ENCODE results near the gene AXDND1.
"Not testable (repeated sequence)": the region's sequence is repeated elsewhere in the genome, so short reads cannot be mapped to it uniquely, and the experiment has no call there.

Gene AXDND1

GRCh38 chr1:179366093-179366800 is 476 bp downstream of the AXDND1 start:
- DNase-seq = no peak

GRCh38 chr1:179369751-179370341 is 4.1 kb downstream of the AXDND1 start:
- DNase-seq = no peak

GRCh38 chr1:179372160-179372559 is 6.4 kb downstream of the AXDND1 start:
- DNase-seq = no peak

DNA sequence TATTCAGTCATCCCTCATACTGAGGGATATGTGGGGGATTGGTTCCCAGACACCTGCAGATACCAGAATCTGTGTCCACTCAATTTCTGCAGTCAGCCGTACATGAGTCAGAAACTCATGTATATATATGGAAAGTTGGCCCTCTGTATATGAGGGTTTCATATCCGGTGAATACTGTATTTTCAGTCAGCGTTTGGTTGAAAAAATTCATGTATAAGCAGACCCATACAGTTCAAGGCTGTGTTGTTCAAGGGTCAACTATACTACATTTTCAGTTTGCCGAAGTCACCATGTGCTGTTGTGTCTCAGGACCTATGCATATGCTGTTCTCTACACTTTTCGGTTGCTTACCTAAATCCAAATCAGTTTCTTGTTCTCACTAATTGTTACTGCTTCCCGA is 10.5 kb downstream of the AXDND1 start:
- DNase-seq = no peak

DNA sequence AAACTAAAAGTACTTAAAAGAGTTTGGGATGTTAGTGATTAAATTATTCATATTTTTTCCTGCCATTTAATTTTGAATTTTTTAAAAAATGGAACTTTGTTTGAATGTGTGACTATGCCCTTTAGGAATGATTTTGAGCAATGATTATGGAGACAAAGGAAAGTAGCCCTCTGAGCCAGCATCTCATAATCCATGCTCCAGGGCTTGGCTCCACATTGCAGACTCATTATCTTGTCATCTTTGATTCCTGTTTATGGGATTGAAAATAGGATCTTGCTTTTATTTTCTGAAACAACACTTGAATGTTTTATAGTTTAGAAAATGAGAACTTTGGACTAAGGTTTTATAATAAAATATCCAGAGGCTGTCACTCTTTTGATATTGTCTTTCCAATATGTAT is 14.5 kb downstream of the AXDND1 start:
- DNase-seq = no peak

- DNase-seq = no peak
Measured at GRCh38 chr1:179384027-179384426, 18.3 kb downstream of the AXDND1 start.

DNA sequence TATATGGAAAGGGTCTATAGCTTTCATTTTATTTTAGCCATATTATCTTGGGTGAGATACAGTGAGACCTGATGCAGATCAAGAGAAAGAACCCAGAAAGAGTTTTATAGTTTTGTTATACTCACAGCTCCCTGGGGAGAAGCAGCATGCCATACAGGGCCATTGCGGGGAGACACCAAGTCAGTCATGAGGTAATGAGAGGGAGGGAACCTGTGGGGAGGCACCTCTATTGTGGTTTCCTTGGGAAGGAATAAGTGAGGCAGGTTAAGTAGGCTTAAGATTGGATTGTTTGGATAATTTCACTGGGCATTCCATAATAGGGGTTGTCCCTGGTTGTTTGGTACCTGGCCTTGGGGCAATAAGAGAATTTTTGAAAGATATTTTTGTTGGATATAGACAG is 19.7 kb downstream of the AXDND1 start:
- DNase-seq = no peak

GRCh38 chr1:179393721-179394120 is 27.9 kb downstream of the AXDND1 start:
- no peak for DNase-seq

DNA sequence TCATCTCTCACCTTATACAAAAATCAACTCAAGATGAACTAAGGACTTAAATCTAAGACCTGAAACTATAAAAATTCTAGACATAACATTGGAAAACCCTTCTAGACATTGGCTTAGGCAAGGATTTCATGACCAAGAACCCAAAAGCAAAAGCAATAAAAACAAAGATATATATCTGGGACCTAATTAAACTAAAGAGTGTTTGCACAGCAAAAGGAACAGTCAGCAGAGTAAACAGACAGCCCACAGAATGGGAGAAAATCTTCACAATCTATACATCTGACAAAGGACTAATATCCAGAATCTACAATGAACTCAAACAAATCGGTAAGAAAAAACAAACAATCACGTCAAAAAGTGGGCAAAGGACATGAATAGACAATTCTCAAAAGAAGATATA is 33.6 kb downstream of the AXDND1 start:
- not testable (repeated sequence) for DNase-seq

DNA sequence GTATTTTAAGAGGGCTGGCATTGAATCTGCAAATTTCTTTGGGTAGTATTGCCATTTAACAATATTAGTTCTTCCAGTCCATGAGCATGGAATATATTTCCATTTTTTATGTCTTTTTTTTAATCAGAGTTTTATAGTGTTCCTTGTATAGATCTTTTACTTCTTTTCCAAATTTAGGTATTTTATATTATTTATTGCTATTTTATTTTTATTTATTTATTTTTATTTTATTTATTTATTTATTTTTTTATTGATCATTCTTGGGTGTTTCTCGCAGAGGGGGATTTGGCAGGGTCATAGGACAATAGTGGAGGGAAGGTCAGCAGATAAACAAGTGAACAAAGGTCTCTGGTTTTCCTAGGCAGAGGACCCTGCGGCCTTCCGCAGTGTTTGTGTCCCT is 52.0 kb downstream of the AXDND1 start:
- DNase-seq = not testable (repeated sequence)

GRCh38 chr1:179418706-179419105 is 52.9 kb downstream of the AXDND1 start:
- not testable (repeated sequence) for DNase-seq

DNA sequence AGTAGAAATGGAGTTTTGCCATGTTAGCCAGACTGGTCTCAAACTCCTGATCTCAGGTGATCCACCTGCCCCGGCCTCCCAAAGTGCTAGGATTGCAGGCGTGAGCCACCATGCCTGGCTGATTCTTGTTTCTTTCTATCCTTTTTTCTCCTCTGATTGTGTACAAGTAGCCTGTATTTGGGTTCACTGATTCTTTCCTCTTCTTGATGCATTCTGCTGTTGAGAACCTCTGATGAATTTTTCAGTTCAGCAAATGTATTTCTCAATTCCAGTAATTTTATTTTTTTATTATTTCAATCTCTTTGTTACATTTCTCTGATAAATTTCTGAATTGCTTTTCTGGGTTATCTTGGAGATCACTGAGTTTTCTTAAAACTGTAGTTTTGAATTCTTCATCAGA is 58.8 kb downstream of the AXDND1 start:
- DNase-seq = no peak

GRCh38 chr1:179425186-179425585 is 59.4 kb downstream of the AXDND1 start:
- no peak for DNase-seq

- no peak for DNase-seq
Measured at GRCh38 chr1:179437171-179437570, 71.4 kb downstream of the AXDND1 start.

- not testable (repeated sequence) for DNase-seq
Measured at GRCh38 chr1:179439646-179440045, 73.9 kb downstream of the AXDND1 start.

DNA sequence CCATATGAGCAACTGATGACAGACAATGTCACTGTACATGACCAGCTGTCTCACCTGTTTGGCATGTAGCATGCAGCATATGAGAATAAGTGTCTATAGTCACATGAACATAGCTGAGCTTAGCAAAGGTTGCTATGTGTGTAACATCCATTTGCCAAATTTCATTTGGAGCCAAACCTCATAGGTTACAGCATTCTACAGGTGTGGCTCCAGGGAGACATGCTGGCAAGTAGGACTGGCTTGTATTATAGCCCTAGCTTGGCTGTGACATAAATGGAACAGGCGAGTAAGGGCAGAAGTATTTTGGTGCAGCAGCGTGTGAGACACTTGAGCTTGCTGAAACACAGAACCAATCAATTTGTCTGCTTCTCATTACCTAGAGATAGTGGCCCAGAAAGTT is 74.5 kb downstream of the AXDND1 start:
- not testable (repeated sequence) for DNase-seq

- no peak for DNase-seq
Measured at GRCh38 chr1:179440971-179441370, 75.2 kb downstream of the AXDND1 start.

- DNase-seq = no peak
Measured at GRCh38 chr1:179441501-179441900, 75.7 kb downstream of the AXDND1 start.

GRCh38 chr1:179442846-179443245 is 77.1 kb downstream of the AXDND1 start:
- DNase-seq = not testable (repeated sequence)

DNA sequence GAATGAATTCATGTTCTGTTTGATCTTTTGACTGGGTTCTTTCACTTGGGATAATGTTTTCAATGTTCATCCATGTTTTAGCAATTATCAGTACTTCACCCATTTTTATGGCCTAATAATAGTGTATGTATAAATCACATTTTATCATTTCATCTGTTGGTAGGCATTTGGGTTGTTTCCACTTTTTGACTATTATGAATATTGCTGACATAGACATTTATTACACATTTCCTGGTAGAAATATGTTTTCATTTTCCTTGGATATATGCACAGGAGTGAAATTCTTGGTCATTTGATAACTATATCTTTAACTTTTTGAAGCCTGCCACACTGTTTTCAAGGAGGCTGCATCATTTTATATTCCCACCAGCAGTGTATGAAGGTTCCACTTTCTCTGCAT is 79.8 kb downstream of the AXDND1 start:
- no peak for DNase-seq

- DNase-seq = no peak
Measured at GRCh38 chr1:179447489-179447888, 81.7 kb downstream of the AXDND1 start.

DNA sequence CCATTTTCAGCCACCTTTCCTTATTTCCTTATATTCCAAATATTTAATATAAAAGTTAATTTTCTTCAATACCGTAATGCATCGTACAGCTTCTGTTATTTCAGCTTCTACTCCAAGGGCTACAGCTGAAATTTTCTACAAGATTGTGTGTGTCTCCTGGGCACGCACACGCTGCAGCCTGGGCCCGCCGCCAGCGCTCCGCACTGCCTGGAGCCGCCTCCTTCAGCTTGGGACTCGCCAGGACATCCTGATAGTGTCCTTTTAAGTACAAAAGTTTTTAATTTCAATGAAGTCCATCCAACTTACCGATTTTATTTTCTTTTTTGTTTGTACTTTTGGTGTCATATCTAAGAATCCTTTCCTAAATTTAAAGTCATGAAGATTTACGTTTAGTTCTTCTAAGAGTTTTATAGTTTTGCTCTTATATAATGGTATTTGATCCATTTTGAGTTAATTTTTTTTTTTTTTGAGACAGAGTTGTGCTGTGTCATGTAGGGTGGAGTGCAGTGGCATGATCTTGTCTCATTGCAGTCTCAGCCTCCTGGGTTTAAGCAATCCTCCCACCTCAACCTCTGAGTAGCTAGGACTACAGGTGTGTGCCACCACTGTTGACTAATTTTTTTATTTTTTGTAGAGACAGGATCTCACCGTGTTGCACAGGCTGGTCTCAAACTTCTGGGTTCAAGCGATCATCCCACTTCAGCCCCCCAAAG is 82.8 kb downstream of the AXDND1 start:
- no peak for DNase-seq

- DNase-seq = not testable (repeated sequence)
Measured at GRCh38 chr1:179459606-179460206, 93.9 kb downstream of the AXDND1 start.

GRCh38 chr1:179465661-179466060 is 99.9 kb downstream of the AXDND1 start:
- not testable (repeated sequence) for DNase-seq
